Retinal pigment epithelial cell (primary cell): ENCODE data around the gene THBS2.
A peak's percentile ranks its signal among the peaks of the same experiment; 100 is the strongest.
"Not testable (repeated sequence)": the region's sequence is repeated elsewhere in the genome, so short reads cannot be mapped to it uniquely, and the experiment has no call there.

Experiments used
- DNase-seq: peaks from one replicate; pipeline ENCODE4 v3.0.0-alpha.2; 2010; ENCODE audit warnings: low read depth
- H3K4me3 ChIP-seq: 2 replicates; pipeline ENCODE4 v1.5.1; 2011; ENCODE audit warnings: mild to moderate bottlenecking, low read length, control low read depth, moderate library complexity
- TF ChIP-seq, protein P1 (sequence below): conservative IDR thresholded peaks from 2 replicates; pipeline ENCODE4 v1.5.1; 2011; ENCODE audit warnings: low read depth, low read length, control low read depth, inconsistent platforms

The THBS2 gene

GRCh38 chr6:169253337-169254238 lies at the start of gene THBS2:
THBS2 (minus strand) TSS chr6:169253846; CDS start chr6:169250784, 3,062 bp downstream.
- peak within 1 kb of the TSS; percentile 41 for H3K4me3 ChIP-seq
- no peak for DNase-seq

GRCh38 chr6:169302716-169303115 lies 49.1 kb upstream of the THBS2 start:
- no peak overlapping the region for H3K4me3 ChIP-seq
- TF ChIP-seq, protein P1, sequence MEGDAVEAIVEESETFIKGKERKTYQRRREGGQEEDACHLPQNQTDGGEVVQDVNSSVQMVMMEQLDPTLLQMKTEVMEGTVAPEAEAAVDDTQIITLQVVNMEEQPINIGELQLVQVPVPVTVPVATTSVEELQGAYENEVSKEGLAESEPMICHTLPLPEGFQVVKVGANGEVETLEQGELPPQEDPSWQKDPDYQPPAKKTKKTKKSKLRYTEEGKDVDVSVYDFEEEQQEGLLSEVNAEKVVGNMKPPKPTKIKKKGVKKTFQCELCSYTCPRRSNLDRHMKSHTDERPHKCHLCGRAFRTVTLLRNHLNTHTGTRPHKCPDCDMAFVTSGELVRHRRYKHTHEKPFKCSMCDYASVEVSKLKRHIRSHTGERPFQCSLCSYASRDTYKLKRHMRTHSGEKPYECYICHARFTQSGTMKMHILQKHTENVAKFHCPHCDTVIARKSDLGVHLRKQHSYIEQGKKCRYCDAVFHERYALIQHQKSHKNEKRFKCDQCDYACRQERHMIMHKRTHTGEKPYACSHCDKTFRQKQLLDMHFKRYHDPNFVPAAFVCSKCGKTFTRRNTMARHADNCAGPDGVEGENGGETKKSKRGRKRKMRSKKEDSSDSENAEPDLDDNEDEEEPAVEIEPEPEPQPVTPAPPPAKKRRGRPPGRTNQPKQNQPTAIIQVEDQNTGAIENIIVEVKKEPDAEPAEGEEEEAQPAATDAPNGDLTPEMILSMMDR: no peak
- DNase-seq: no peak

More at GRCh38 chr6:169253337-169254238, at the start of gene THBS2:
- TF ChIP-seq, protein P1: no peak

DNA sequence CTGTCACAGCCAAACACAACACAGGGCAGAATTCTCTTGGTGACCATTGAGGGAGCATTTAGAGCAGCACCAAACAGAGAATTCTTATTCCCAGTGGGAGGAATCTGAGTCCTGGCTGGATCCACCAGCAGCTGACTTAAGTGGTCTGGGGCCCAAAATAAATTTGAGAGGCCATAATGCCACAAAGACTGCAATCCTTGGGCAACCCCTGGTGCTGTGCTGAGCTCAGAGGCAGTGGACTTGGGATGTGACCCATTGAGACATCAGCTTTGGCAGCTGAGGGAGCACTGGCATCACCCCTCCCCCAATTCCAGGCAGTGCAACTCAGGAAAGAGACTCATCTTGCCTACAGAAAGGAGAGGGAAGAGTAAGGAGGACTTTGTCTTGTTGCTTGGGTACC lies 48.6 kb upstream of the THBS2 start:
- no peak for DNase-seq
- H3K4me3 ChIP-seq: no peak overlapping the region
- TF ChIP-seq, protein P1: no peak

DNA sequence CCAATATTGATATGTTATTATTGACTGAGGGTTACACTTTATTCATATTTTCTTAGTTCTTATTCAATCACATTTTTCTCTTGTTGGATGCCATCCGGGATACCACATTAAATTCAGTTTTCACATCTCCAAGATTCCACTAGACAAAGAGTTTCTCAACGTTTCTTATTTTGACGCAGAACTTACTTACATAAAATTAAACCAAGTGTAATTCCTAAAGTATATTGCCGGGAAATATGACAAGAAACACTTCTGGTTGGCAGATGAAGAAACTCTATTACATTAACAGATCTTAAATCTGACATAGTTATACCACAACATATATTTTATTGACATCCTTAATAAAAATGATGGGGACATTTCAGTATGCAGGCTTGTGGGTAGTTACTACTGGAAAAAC lies 47.3 kb upstream of the THBS2 start:
- no peak overlapping the region for H3K4me3 ChIP-seq
- DNase-seq: no peak
- TF ChIP-seq, protein P1: no peak

GRCh38 chr6:169298626-169299025 lies 45.0 kb upstream of the THBS2 start:
- H3K4me3 ChIP-seq, DNase-seq: not testable (repeated sequence)

DNA sequence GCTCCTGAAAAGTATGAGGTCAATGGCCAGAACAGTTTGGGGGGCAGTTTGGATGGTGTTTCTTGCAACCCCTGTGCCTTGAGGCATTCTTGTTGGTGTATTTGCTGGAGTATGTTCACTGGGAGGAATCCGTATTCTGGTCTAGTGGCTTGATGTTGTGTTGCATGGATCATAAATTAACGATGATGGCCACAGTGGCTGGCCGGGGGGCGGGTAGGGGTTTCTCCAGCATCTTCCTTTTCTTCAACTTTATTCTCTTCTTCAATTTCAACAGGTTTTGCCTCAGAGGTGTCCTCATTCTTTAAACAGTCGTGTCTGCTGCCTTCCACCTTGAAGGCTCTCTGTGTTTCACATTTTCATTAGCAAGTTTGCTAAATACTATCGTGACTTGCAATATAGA lies 43.0 kb upstream of the THBS2 start:
- DNase-seq: no peak
- TF ChIP-seq, protein P1: no peak
- H3K4me3 ChIP-seq: no peak overlapping the region

GRCh38 chr6:169296170-169296569 lies 42.5 kb upstream of the THBS2 start:
- TF ChIP-seq, protein P1: no peak
- H3K4me3 ChIP-seq: no peak overlapping the region
- DNase-seq: no peak
